GM12878 (cell line): ENCODE data around the gene GIMAP2. TPM values are rescaled to one million over a fixed set of nuclear protein-coding genes. Genes with fewer than 3 reads are reported as not detected.

ENCODE experiments used
- ATF7 ChIP-seq: fragments of 450-650 bp; IDR thresholded peaks from 2 replicates; pipeline ENCODE4 v1.6.1; 2016; ENCODE audit warnings: low read depth, mild to moderate bottlenecking
- BHLHE40 ChIP-seq, 2 experiments: fragments of 450-650 bp in 1 of 2; IDR thresholded peaks; 2 replicates each; pipeline ENCODE4 v1.6.1; 2011 to 2017; ENCODE audit warnings: low read depth in 2 of 2, borderline replicate concordance in 1 of 2, improper control_type of control experiment in 1 of 2, low read length in 1 of 2, mild to moderate bottlenecking in 1 of 2
- CEBPB ChIP-seq, 2 experiments: fragments of 150-350 bp in 1 of 2; IDR thresholded peaks; 2 replicates each; pipeline ENCODE4 v1.6.1; 2012 to 2014; ENCODE audit warnings: low read depth in 2 of 2, low read length in 2 of 2, borderline replicate concordance in 1 of 2, inconsistent platforms in 1 of 2
- CHD2 ChIP-seq: IDR thresholded peaks from 2 replicates; pipeline ENCODE4 v1.6.1; 2011; ENCODE audit warnings: low read depth, low read length, improper control_type of control experiment, borderline replicate concordance
- EGR1 ChIP-seq, 2 experiments: IDR thresholded peaks; 1 replicate in 1 of 2; 2 replicates in 1 of 2; pipeline ENCODE4 v1.6.1; 2011 to 2012; ENCODE audit warnings: low read depth in 2 of 2, low read length in 2 of 2, borderline replicate concordance in 1 of 2, mild to moderate bottlenecking in 1 of 2, moderate library complexity in 1 of 2
- IRF4 ChIP-seq: IDR thresholded peaks from 2 replicates; pipeline ENCODE4 v1.6.1; 2011; ENCODE audit warnings: low read depth, low read length
- MAX ChIP-seq: IDR thresholded peaks from 2 replicates; pipeline ENCODE4 v1.6.1; 2012; ENCODE audit warnings: low read depth, low read length, improper control_type of control experiment
- NFIC ChIP-seq: IDR thresholded peaks from 2 replicates; pipeline ENCODE4 v1.6.1; 2012; ENCODE audit warnings: low read depth, mild to moderate bottlenecking, inconsistent platforms, low read length, moderate library complexity
- NR2C2 ChIP-seq: IDR thresholded peaks from 2 replicates; pipeline ENCODE4 v1.6.1; 2011; ENCODE audit warnings: borderline replicate concordance, low read depth; ENCODE audit not compliant: control insufficient read depth, insufficient read length
- PAX5 ChIP-seq: IDR thresholded peaks from 2 replicates; pipeline ENCODE4 v1.6.1; 2011; ENCODE audit warnings: low read depth, low read length, borderline replicate concordance
- SP1 ChIP-seq: IDR thresholded peaks from one replicate; pipeline ENCODE4 v1.6.1; 2011; ENCODE audit warnings: low read depth, low read length
- SUZ12 ChIP-seq: fragments of 200-600 bp; sonication (generic); IDR thresholded peaks from one replicate; pipeline ENCODE4 v1.6.1; 2018; ENCODE audit warnings: antibody characterized with exemption, mild to moderate bottlenecking; ENCODE audit not compliant: unreplicated experiment
- USF2 ChIP-seq: IDR thresholded peaks from 2 replicates; pipeline ENCODE4 v1.6.1; 2011; ENCODE audit warnings: low read depth, low read length, improper control_type of control experiment, borderline replicate concordance
- ZBED1 ChIP-seq: IDR thresholded peaks from 2 replicates; pipeline ENCODE4 v1.6.1; 2016; ENCODE audit warnings: borderline replicate concordance
- ZNF687 ChIP-seq: fragments of 450-650 bp; IDR thresholded peaks from 2 replicates; pipeline ENCODE4 v1.6.1; 2017; ENCODE audit warnings: mild to moderate bottlenecking, moderate library complexity
- ZZZ3 ChIP-seq: IDR thresholded peaks from 2 replicates; pipeline ENCODE4 v1.6.1; 2011; ENCODE audit warnings: low read depth; ENCODE audit not compliant: control insufficient read depth, insufficient read length
- polyA plus RNA-seq, 11 experiments: library from polyadenylated mRNA; depleted of rRNA in 4 of 11; unstranded in 6 of 11; stranded (reverse) in 5 of 11; fragments of >200 nt; fragmentation: Nextera tagmentation in 4 of 11; fragmentation: Illumina TruSeq in 1 of 11; extraction: Ambion mirVana in 4 of 11; extraction: Trizol in 1 of 11; gene quantifications; 1 replicate in 1 of 11; 2 replicates in 10 of 11; pipeline versions ENCODE4 v1.2.1 to v1.2.3, GENCODE V29; 2011 to 2016; ENCODE audit warnings: inconsistent platforms in 2 of 11, missing spikeins in 2 of 11, low read depth in 1 of 11
- total RNA-seq, 4 experiments: library from RNA; depleted of rRNA in 3 of 4; stranded (reverse); fragments of >200 nt in 3 of 4; fragmentation: Illumina TruSeq in 1 of 4; extraction: Trizol in 1 of 4; gene quantifications; 2 replicates each; pipeline versions ENCODE4 v1.2.1 to v1.2.3, GENCODE V29; 2013 to 2021
- TF ChIP-seq, protein P1 (sequence below), 3 experiments: IDR thresholded peaks in 2 of 3; conservative IDR thresholded peaks in 1 of 3; 2 replicates each; pipeline ENCODE4 v1.5.1; 2011; ENCODE audit warnings: low read depth in 3 of 3, low read length in 3 of 3, mild to moderate bottlenecking in 3 of 3, control low read depth in 2 of 3, moderate library complexity in 2 of 3, inconsistent platforms in 1 of 3, mixed read lengths in 1 of 3; ENCODE audit not compliant: control insufficient read depth in 2 of 3, insufficient read depth in 1 of 3; ENCODE audit errors: extremely low read depth in 1 of 3
- TF ChIP-seq, protein P2 (sequence below): IDR thresholded peaks from 2 replicates; pipeline ENCODE4 v1.6.1; 2012; ENCODE audit warnings: low read depth, low read length, improper control_type of control experiment

Gene GIMAP2
- total and polyA plus RNA-seq, 10 of the 15 experiments (the other 5 are each of a cell fraction or from before 2014, with no cell fraction given), result 21.3 to 102 (median 31.8) TPM

DNA sequence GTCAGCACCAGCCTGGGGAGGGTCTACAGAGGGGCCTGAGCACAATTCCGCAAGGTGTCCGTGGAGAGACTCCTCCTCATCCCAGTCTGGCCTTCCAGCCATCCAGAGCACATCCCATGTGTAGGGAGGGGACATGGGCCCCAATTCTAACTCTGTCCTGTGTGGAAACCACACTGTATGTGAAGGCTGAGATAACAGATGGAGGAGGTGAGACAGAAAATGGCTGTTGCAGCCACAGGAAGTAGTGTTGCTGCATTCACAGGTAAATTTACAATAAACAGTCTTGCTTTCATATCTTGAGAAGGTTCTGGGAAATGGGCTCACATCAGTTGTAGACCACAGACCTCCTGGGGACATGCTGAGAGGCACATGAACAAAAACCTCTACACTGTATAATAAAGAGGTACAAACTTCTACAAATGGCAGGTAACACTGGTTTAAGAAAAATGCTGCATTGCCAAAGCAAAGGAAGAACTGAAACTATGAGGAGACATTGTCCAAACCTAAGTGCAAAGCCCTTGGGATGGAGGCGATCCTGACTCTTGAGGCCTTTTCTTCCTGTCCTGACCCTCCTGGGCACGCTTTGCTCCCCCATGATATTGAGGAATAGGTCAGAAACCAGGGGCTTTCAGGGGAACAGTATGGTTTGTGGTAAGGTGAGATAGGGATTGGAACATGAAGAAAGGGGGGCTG is 21.6 kb upstream of the GIMAP2 start (continued):
- TF ChIP-seq ZZZ3 (no peak), CEBPB (IDR thresholded peaks at IDR 0.05; ENCODE audit: borderline replicate concordance in 1 of 2, low read depth in 2 of 2, low read length in 2 of 2) (no peak), MAX (no peak), SP1 (no peak), NR2C2 (no peak), ZNF687 (peak; percentile 50; the same call in 1 of the 2 replicates), CHD2 (no peak), USF2 (no peak), ATF7 (no peak), NFIC (peak; percentile 46; the same call in 1 of the 2 replicates), SUZ12 (no peak), ZBED1 (no peak), PAX5 (peak; percentile 44; the same call in 1 of the 2 replicates), IRF4 (0 out of 2 replicates have a peak, but pooled peaks have one; percentile 6), BHLHE40 (IDR thresholded peaks at IDR 0.05; ENCODE audit: borderline replicate concordance in 1 of 2, low read depth in 2 of 2, low read length in 1 of 2) (peak in 1 of 2 experiments; percentile 46; a peak in 1 of 4 replicates), EGR1 (IDR thresholded peaks at IDR 0.05; ENCODE audit: borderline replicate concordance in 1 of 2, low read depth in 2 of 2, low read length in 2 of 2) (no peak)
- TF ChIP-seq, protein P1, sequence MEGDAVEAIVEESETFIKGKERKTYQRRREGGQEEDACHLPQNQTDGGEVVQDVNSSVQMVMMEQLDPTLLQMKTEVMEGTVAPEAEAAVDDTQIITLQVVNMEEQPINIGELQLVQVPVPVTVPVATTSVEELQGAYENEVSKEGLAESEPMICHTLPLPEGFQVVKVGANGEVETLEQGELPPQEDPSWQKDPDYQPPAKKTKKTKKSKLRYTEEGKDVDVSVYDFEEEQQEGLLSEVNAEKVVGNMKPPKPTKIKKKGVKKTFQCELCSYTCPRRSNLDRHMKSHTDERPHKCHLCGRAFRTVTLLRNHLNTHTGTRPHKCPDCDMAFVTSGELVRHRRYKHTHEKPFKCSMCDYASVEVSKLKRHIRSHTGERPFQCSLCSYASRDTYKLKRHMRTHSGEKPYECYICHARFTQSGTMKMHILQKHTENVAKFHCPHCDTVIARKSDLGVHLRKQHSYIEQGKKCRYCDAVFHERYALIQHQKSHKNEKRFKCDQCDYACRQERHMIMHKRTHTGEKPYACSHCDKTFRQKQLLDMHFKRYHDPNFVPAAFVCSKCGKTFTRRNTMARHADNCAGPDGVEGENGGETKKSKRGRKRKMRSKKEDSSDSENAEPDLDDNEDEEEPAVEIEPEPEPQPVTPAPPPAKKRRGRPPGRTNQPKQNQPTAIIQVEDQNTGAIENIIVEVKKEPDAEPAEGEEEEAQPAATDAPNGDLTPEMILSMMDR (IDR thresholded peaks at IDR 0.05 in 2 of 3, conservative IDR thresholded peaks at IDR 0.05 in 1 of 3; ENCODE audit: control insufficient read depth in 2 of 3, extremely low read depth in 1 of 3, insufficient read depth in 1 of 3, low read depth in 3 of 3, low read length in 3 of 3), result no peak
- TF ChIP-seq, protein P2, sequence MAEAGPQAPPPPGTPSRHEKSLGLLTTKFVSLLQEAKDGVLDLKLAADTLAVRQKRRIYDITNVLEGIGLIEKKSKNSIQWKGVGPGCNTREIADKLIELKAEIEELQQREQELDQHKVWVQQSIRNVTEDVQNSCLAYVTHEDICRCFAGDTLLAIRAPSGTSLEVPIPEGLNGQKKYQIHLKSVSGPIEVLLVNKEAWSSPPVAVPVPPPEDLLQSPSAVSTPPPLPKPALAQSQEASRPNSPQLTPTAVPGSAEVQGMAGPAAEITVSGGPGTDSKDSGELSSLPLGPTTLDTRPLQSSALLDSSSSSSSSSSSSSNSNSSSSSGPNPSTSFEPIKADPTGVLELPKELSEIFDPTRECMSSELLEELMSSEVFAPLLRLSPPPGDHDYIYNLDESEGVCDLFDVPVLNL, result no peak
